ENCODE results near the gene TOMM6.

The TOMM6 gene

DNA sequence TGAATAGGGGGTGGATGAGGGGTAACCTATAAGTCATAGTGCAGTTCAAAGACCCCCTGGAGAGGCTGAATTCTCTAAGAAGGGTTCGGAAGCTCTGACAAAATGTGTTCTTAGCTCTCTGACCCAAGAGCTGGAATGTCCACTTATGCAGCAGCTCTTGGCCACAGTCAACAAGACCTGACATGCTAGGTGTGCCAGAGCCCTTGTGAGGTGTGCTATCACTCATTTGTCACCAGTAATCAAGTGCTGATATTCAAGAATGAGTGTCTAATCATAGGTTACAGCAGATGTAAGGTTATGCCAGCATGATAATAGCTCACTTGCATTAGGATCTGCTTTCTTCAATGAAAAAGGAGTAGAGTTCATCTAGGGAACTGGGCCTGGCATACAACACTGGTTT lies 28.1 kb downstream of the TOMM6 start:
- Histone ChIP-seq H3K9me3 (no peaks in the 10 kb centered on the region), H3K27ac (no peak overlapping the region), H3K4me1 (no peaks in the 10 kb centered on the region), H3K4me2 (no peak overlapping the region), H3K27me3 (no peaks in the 10 kb centered on the region), H3K4me3 (no peak overlapping the region), H3K36me3 (peaks cover 32% of the 10 kb centered on the region), H3K9ac (no peak overlapping the region), H4K20me1 (peaks cover 15% of the 10 kb centered on the region; the same call in 1 of the 2 replicates)
- TF ChIP-seq Cebpa-rat (IDR thresholded peaks at IDR 0.05) = no peak

DNA sequence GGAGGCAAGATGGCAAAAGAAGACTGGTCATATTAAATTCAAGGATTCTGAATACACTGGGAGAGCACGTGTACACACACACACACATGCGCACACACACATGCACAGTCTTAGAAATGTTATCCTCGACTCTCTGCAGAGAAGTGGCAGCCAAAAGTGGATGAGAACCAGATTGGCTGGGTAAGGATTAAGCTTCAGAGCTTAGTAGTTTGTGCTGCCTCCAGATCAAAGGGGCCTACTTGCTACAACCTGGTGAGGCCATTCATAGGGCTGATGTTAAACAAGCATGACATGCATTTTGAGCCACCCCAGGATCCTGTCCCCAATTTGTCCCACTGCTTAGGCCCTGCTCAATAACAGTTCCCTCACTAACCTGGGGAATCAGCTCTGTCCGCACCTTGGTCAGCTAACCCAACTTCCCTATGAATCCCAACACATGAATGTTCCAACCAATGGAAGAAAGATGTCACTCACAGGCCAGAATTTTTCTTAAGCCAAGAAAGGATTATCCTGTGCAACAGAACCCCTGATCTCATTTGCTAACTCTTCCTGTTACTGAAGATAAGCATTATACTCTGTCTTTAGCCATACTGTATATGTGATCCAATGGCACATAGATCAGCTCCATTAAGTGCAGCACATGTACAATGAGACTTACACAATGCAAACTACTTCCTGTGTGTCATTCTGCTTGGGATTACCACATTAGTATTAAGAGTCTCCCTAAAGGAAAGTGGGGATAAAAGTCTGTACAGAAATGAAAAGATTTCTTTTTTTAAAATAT lies 31.0 kb downstream of the TOMM6 start:
- Histone ChIP-seq H3K4me2 (no peak overlapping the region), H3K4me1 (no peaks in the 10 kb centered on the region), H3K9ac (no peak overlapping the region), H3K36me3 (peaks cover 45% of the 10 kb centered on the region), H3K27me3 (no peaks in the 10 kb centered on the region), H3K9me3 (no peaks in the 10 kb centered on the region), H3K4me3 (no peak overlapping the region), H4K20me1 (peaks cover 28% of the 10 kb centered on the region; the same call in 1 of the 2 replicates), H3K27ac (no peak overlapping the region)
- TF ChIP-seq Cebpa-rat (IDR thresholded peaks at IDR 0.05) = no peak

DNA sequence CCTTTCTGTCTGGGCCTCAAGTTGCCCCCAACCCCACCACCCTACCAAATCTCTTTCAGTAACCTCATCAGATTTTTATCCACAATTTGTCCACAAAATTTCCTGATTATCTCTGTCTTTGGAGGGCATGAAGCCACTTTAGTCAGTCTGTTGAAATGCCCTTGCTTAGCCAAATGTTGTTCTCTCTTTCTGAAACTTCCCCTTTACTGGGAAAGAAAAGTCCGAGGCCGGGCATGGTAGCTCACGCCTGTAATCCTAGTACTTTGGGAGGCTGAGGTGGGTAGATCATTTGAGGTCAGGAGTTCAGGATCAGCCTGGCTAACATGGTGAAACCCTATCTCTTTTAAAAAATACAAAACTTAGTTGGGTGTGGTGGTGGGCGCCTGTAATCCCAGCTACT lies 33.8 kb downstream of the TOMM6 start:
- Histone ChIP-seq H3K9me3 (no peaks in the 10 kb centered on the region), H3K9ac (no peak overlapping the region), H3K27ac (no peak overlapping the region), H3K4me1 (no peaks in the 10 kb centered on the region), H3K4me3 (no peak overlapping the region), H3K27me3 (no peaks in the 10 kb centered on the region), H4K20me1 (peaks cover 33% of the 10 kb centered on the region; the same call in 1 of the 2 replicates), H3K36me3 (peaks cover 42% of the 10 kb centered on the region), H3K4me2 (no peak overlapping the region)
- no peak for TF ChIP-seq Cebpa-rat (IDR thresholded peaks at IDR 0.05)

- Histone ChIP-seq H3K4me1 (no peaks in the 10 kb centered on the region), H3K4me3 (no peak overlapping the region), H3K4me2 (no peak overlapping the region), H3K27me3 (no peaks in the 10 kb centered on the region), H3K9me3 (no peaks in the 10 kb centered on the region), H3K36me3 (peaks cover 43% of the 10 kb centered on the region), H3K9ac (no peak overlapping the region), H3K27ac (no peak overlapping the region), H4K20me1 (peaks cover 28% of the 10 kb centered on the region; the same call in 1 of the 2 replicates)
- TF ChIP-seq Cebpa-rat (IDR thresholded peaks at IDR 0.05) = no peak
These were observed 34.5 kb downstream of the TOMM6 start for GRCh38 chr6:41822021-41822420.

GRCh38 chr6:41823178-41823577 lies 35.7 kb downstream of the TOMM6 start:
- H3K4me1 ChIP-seq = no peaks in the 10 kb centered on the region
- no peak overlapping the region for H3K4me2 ChIP-seq
- no peak for TF ChIP-seq Cebpa-rat (IDR thresholded peaks at IDR 0.05)
- peaks cover 35% of the 10 kb centered on the region for H3K36me3 ChIP-seq
- H3K27ac ChIP-seq = no peak overlapping the region
- no peaks in the 10 kb centered on the region for H3K27me3 ChIP-seq
- H3K9ac ChIP-seq = no peak overlapping the region
- no peaks in the 10 kb centered on the region for H3K9me3 ChIP-seq
- peaks cover 27% of the 10 kb centered on the region; the same call in 1 of the 2 replicates for H4K20me1 ChIP-seq
- H3K4me3 ChIP-seq = no peak overlapping the region

GRCh38 chr6:41824571-41825569 lies 37.4 kb downstream of the TOMM6 start:
- Histone ChIP-seq H3K4me1 (no peaks in the 10 kb centered on the region), H3K4me2 (no peak overlapping the region)
- TF ChIP-seq Cebpa-rat (IDR thresholded peaks at IDR 0.05) = no peak

GRCh38 chr6:41826343-41827022 lies 39.0 kb downstream of the TOMM6 start:
- no peaks in the 10 kb centered on the region for H3K9me3 ChIP-seq
- H3K27ac ChIP-seq = no peak overlapping the region
- no peak overlapping the region for H3K9ac ChIP-seq
- no peaks in the 10 kb centered on the region for H3K27me3 ChIP-seq
- H3K4me1 ChIP-seq = no peaks in the 10 kb centered on the region
- peaks cover 22% of the 10 kb centered on the region; the same call in 1 of the 2 replicates for H4K20me1 ChIP-seq
- TF ChIP-seq Cebpa-rat (IDR thresholded peaks at IDR 0.05) = no peak
- H3K36me3 ChIP-seq = peaks cover 42% of the 10 kb centered on the region
- H3K4me2 ChIP-seq = no peak overlapping the region
- H3K4me3 ChIP-seq = no peak overlapping the region

More at GRCh38 chr6:41824571-41825569, 37.4 kb downstream of the TOMM6 start:
- no peak overlapping the region for H3K27ac ChIP-seq
- H3K9me3 ChIP-seq = no peaks in the 10 kb centered on the region
- H3K36me3 ChIP-seq = peaks cover 33% of the 10 kb centered on the region
- no peaks in the 10 kb centered on the region for H3K27me3 ChIP-seq
- no peak overlapping the region for H3K9ac ChIP-seq
- H3K4me3 ChIP-seq = no peak overlapping the region
- H4K20me1 ChIP-seq = peaks cover 27% of the 10 kb centered on the region; the same call in 1 of the 2 replicates

- Histone ChIP-seq H3K9me3 (peaks cover 5% of the 10 kb centered on the region), H3K27ac (no peak overlapping the region), H4K20me1 (no peaks in the 10 kb centered on the region; the same call in 1 of the 2 replicates), H3K27me3 (no peaks in the 10 kb centered on the region), H3K4me2 (no peak overlapping the region), H3K9ac (no peak overlapping the region), H3K4me3 (no peak overlapping the region), H3K36me3 (peaks cover 61% of the 10 kb centered on the region), H3K4me1 (peaks cover 17% of the 10 kb centered on the region)
- TF ChIP-seq Cebpa-rat (IDR thresholded peaks at IDR 0.05) = no peak
These were observed 44.8 kb downstream of the TOMM6 start for GRCh38 chr6:41832263-41832662.

GRCh38 chr6:41836022-41836659 lies 48.6 kb downstream of the TOMM6 start:
- no peak for TF ChIP-seq Cebpa-rat (IDR thresholded peaks at IDR 0.05)
- Histone ChIP-seq H3K27ac (peak overlapping the region; percentile 58), H4K20me1 (peaks cover 8% of the 10 kb centered on the region; the same call in 1 of the 2 replicates), H3K4me3 (no peak overlapping the region), H3K4me2 (peak overlapping the region; percentile 61), H3K36me3 (peaks cover 54% of the 10 kb centered on the region), H3K9me3 (peaks cover 10% of the 10 kb centered on the region), H3K4me1 (peaks cover 37% of the 10 kb centered on the region), H3K9ac (0 out of 2 replicates have a peak overlapping the region, but pooled peaks have one; percentile 11), H3K27me3 (no peaks in the 10 kb centered on the region)
